HS-27A (cell line): ENCODE results near the gene BICRAL.
"Not testable (repeated sequence)": the region's sequence is repeated elsewhere in the genome, so short reads cannot be mapped to it uniquely, and the experiment has no call there.

Experiments
- DNase-seq: peaks from one replicate; pipeline ENCODE4 v3.0.0-alpha.2; 2012; ENCODE audit warnings: low read depth, missing footprints

Gene BICRAL

DNA sequence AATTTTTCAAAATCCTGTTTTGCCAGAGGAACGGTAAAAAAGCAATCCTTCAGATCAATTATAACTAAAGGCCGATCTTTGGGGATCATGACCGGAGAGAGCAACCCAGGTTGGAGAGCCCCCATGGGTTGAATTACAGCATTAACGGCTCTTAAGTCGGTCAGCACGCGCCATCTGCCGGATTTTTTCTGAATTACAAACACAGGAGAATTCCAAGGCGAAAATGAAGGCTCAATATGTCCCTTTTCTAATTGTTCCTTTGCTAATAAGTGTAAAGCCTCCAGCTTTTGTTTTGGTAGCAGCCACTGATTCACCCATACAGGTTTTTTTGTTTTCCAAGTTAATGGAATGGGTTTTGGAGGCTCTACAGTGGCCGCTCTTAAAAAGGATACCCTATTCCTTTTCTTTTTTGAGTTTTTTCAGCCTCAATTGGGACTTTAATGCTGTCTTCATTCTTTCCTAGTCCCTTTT is 117.1 kb downstream of the BICRAL start:
- no peak for DNase-seq

- no peak for DNase-seq
Observed at GRCh38 chr6:42899871-42900270, 118.0 kb downstream of the BICRAL start.

- DNase-seq: peak; percentile 69
Observed at GRCh38 chr6:42901538-42901957, 119.7 kb downstream of the BICRAL start.

DNA sequence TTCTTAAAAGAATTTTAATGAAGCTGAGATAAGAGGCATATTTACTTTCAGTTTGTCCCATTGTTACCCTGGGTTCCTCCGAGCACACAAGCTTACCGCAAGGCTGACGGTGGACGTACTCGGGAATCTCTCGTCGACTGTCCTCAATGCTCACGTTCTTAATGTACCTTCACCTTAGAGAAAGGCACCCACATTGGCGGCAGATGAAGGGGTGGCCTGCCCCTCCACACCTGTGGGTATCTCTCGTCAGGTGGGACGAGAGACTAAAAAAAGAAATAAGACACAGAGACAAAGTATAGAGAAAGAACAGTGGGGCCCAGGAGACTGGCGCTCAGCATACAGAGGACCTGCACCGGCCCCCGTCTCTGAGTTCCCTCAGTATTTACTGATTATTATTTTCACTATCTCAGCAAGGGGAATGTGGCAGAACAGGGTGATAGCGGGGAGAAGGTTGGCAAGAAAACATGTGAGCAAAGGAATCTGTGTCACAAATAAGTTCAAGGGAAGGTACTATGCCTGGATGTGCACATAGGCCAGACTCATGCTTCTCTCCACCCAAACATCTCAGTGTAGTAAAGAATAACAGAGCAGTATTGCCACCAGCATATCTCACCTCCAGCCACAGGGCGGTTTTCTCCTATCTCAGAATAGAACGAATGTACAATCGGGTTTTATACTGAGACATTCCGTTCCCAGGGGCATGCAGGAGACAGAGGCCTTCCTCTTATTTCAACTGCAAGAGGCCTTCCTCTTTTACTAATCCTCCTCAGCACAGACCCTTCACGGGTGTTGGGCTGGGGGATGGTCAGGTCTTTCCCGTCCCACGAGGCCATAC is 120.8 kb downstream of the BICRAL start:
- not testable (repeated sequence) for DNase-seq

GRCh38 chr6:42904467-42904866 is 122.6 kb downstream of the BICRAL start:
- no peak for DNase-seq

DNA sequence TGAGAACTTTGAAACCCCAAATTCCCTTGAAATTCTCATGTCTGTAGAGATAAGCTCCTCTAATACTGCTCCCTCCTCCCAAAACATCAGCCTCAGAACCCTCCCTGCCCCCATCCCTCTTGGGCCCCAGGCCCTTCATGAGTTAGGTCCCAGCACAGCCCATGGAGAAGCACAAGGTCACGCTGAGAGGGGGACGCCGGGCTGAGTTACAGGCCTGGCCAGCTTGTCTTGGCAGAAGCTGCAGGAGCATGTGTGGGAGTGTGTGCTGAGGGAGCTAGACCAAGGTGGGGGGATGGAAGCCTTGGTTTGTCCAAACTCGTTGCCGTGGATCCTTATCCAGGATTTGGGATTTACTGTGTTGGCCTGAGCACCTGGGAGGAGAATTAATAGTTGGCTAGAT is 125.5 kb downstream of the BICRAL start:
- no peak for DNase-seq

GRCh38 chr6:42909835-42910234 is 128.0 kb downstream of the BICRAL start:
- no peak for DNase-seq

DNA sequence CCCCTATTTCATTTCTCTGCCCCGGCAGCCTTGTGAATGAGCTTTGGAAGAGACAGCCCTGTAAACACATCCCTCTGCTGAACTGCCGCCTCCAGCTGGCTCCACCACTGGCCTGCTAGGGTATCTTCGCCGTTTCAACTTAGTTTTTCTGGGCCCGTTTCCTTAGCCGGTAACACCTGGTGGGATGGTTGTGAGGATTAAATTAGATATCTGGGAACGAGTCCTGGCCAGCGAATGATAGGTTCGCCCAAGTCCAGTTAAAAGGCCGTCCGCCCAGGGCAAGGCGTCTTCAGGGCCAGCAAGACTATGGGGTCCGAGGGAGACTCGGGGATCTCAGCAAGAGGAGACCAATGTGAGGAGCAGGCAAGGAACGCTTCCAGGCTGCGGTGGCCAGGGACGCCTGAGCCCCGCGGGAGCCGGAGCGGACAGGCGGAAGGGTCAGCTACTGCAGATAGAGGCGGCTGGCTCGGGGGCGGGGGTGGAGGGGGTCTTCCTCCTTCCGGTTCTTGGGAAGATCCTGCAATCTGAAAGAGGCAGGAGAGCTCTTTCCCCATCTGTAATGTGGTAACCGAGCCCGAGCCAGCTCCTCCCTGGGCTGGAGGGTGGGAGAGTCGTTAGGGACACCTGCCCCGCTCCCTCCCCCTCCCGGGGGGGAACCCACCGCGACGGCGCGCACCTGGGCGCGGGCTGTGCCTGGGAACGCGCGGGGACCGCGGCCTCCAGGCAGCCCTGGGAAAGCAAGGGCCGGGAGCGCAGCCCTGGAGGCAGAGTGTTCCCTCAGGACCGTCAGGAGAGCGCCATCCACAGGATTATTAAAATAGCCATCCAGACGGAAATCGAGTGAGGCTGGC is 129.5 kb downstream of the BICRAL start:
- DNase-seq: no peak

DNA sequence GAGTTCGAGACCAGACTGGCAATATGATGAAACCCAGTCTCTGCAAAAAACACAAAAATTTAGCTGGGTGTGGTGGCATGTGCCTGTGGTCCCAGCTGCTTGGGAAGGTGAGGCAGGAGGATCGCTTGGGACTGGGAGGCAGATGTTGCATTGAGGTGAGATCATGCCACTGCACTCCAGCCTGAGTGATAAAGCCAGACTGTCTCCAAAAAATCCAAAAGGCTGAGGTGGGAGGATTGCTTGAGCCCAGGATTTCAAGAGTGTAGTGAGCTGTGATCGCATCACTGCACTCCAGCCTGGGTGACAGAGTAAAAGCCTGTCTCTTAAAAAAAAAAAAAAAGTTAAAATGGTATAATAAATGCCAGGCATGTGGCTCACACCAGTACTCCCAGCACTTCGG is 132.7 kb downstream of the BICRAL start:
- DNase-seq: no peak

DNA sequence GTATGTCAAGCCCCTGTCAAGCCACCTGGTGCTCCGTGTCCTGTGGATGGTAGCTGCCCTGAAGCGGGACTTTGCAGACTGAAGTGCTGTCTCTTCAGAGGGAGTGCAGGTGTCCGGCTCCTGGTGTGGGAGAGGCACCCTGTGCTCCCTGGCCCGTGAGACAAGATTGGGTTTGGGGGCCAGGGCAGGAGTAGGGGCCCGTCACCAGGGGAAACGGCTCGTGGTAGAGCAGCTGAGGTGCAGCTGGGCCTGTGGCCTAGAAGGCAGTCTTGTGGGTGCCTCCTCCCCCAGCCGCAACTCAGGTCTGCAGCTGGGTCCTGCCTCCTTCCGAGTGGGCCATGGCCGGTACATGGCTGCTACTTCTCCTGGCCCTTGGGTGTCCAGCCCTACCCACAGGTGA is 133.9 kb downstream of the BICRAL start, which contains the start of gene PTCRA:
Gene PTCRA (plus strand): TSS at position 322 of the 400 bp plus-strand sequence. CDS start 17 bp downstream, at position 339.
- DNase-seq: no peak

GRCh38 chr6:42916288-42916687 is 134.4 kb downstream of the BICRAL start:
- DNase-seq: no peak
